Upper lobe of left lung (tissue), 4 donors: ENCODE results near the gene CHCHD6.

Experiments used
- EP300 ChIP-seq, 4 donors: sonication (generic); formaldehyde crosslinking; IDR thresholded peaks; one replicate each; pipeline ENCODE4 v1.5.1; 2017; ENCODE audit warnings: antibody characterized with exemption in 4 of 4, control low read depth in 2 of 4
- POLR2A ChIP-seq, 4 donors: fragments of 450-650 bp; IDR thresholded peaks; one replicate each; pipeline ENCODE4 v1.5.1; 2016 to 2017; ENCODE audit warnings: antibody characterized with exemption in 4 of 4, mild to moderate bottlenecking in 2 of 4
- POLR2AphosphoS5 ChIP-seq, 2 donors: sonication (generic); formaldehyde crosslinking; IDR thresholded peaks; one replicate each; pipeline ENCODE4 v1.5.1; 2017; ENCODE audit warnings: antibody characterized with exemption in 2 of 2
- TF ChIP-seq, protein P1 (sequence below), 6 experiments: fragments of 450-650 bp in 4 of 6; fragments of 200-600 bp in 2 of 6; sonication (generic) in 2 of 6; IDR thresholded peaks; one replicate each; pipeline ENCODE4 v1.5.1; 2016 to 2019; ENCODE audit warnings: antibody characterized with exemption in 6 of 6

DNA sequence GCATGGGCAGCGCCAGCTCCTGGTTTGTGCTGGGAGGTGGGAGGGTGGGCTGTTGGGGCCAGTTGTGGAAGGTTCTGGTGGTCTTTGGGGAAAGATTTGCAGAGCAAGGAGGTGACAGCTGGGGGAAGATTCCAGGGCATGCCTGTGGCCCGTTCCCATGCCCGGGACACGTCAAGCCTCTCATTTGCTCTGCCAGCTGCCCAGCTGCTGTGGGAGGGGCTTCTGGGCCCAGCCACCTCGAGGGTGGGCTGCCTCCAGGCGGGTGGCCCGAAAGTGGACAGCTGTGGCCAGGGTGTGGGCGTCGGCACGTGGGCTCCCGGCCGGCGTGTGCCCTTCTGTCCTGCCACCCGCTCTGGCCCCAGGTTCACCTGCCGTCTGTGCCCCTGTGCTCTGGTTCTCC is 296.1 kb downstream of the CHCHD6 start:
- TF ChIP-seq POLR2AphosphoS5 (IDR thresholded peaks at IDR 0.05) (no peak), EP300 (IDR thresholded peaks at IDR 0.05) (no peak), POLR2A (IDR thresholded peaks at IDR 0.05) (no peak)
- TF ChIP-seq, protein P1, sequence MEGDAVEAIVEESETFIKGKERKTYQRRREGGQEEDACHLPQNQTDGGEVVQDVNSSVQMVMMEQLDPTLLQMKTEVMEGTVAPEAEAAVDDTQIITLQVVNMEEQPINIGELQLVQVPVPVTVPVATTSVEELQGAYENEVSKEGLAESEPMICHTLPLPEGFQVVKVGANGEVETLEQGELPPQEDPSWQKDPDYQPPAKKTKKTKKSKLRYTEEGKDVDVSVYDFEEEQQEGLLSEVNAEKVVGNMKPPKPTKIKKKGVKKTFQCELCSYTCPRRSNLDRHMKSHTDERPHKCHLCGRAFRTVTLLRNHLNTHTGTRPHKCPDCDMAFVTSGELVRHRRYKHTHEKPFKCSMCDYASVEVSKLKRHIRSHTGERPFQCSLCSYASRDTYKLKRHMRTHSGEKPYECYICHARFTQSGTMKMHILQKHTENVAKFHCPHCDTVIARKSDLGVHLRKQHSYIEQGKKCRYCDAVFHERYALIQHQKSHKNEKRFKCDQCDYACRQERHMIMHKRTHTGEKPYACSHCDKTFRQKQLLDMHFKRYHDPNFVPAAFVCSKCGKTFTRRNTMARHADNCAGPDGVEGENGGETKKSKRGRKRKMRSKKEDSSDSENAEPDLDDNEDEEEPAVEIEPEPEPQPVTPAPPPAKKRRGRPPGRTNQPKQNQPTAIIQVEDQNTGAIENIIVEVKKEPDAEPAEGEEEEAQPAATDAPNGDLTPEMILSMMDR (IDR thresholded peaks at IDR 0.05): no peak
